ENCODE data around the gene CTIF. TPM values are rescaled to one million over a fixed set of nuclear protein-coding genes. Genes with fewer than 3 reads are reported as not detected.

The CTIF gene
- total and polyA plus RNA-seq, 11 donors, result 21.2 to 93.0 (median 68.0) TPM

GRCh38 chr18:48688961-48689360 lies 150.1 kb downstream of the CTIF start:
- Histone ChIP-seq H3K27me3 (no peaks in the 10 kb centered on the region), H3K27ac (no peak overlapping the region), H3K4me3 (no peak overlapping the region), H3K4me1 (peaks cover 0 to 61% (median 14%) of the 10 kb centered on the region in 12 donors), H3K9me3 (no peaks in the 10 kb centered on the region), H3K36me3 (peaks cover 0 to 25% (median 0%) of the 10 kb centered on the region in 9 donors)
- ATAC-seq (no peak), DNase-seq (no peak)
- TF ChIP-seq CTCF (IDR thresholded peaks at IDR 0.05), result no peak
- TF ChIP-seq POLR2A (IDR thresholded peaks at IDR 0.05), result no peak
- WGBS, 4 donors, result 94 to 96% (median 95%) methylated on average over 9 of the region's 9 CpGs
- intact Hi-C loops (cut with DNase I), result loop anchor here in 1 of 10 donors (10.0 kb wide), 1 partner anchor 56 kb away; no protein-coding TSS in a partner anchor

- intact Hi-C loops (cut with DNase I), result loop anchor here in 1 of 10 donors (10.0 kb wide), 1 partner anchor 55 kb away; no protein-coding TSS in a partner anchor
- 89 to 98% (median 94%) methylated on average over 4 of the region's 4 CpGs for WGBS, 4 donors
- DNase-seq (no peak), ATAC-seq (no peak)
- H3K36me3 ChIP-seq, result peaks cover 0 to 25% (median 0%) of the 10 kb centered on the region in 9 donors
- no peaks in the 10 kb centered on the region for H3K27me3 ChIP-seq
- no peak overlapping the region for H3K4me3 ChIP-seq
- no peaks in the 10 kb centered on the region for H3K9me3 ChIP-seq
- peaks cover 0 to 65% (median 18%) of the 10 kb centered on the region in 12 donors for H3K4me1 ChIP-seq
- H3K27ac ChIP-seq, result no peak overlapping the region
- TF ChIP-seq CTCF (IDR thresholded peaks at IDR 0.05) (no peak), POLR2A (IDR thresholded peaks at IDR 0.05) (no peak)
Measured at GRCh38 chr18:48689548-48689947, 150.7 kb downstream of the CTIF start.

GRCh38 chr18:48690494-48690893 lies 151.7 kb downstream of the CTIF start:
- Histone ChIP-seq H3K27me3 (no peaks in the 10 kb centered on the region), H3K4me1 (peaks cover 0 to 64% (median 23%) of the 10 kb centered on the region in 12 donors), H3K27ac (peak overlapping the region in 5 of 12 donors; percentile 6 to 32 (median 8)), H3K36me3 (peaks cover 0 to 25% (median 0%) of the 10 kb centered on the region in 9 donors), H3K9me3 (no peaks in the 10 kb centered on the region), H3K4me3 (no peak overlapping the region)
- ATAC-seq (no peak), DNase-seq (no peak)
- TF ChIP-seq POLR2A (IDR thresholded peaks at IDR 0.05) (no peak), CTCF (IDR thresholded peaks at IDR 0.05) (no peak)
- WGBS, 4 donors, result 94 to 100% (median 98%) methylated on average over 5 of the region's 5 CpGs
- intact Hi-C loops (cut with DNase I), result loop anchor here in 1 of 10 donors (10.0 kb wide), 1 partner anchor 474 kb away; no protein-coding TSS in a partner anchor

GRCh38 chr18:48693006-48693405 lies 154.2 kb downstream of the CTIF start:
- H3K4me1 ChIP-seq, result peaks cover 0 to 55% (median 20%) of the 10 kb centered on the region in 12 donors
- H3K27ac ChIP-seq, result no peak overlapping the region
- intact Hi-C loops (cut with DNase I), result loop anchor here in 1 of 10 donors (10.0 kb wide), 1 partner anchor 472 kb away; no protein-coding TSS in a partner anchor
- TF ChIP-seq CTCF (IDR thresholded peaks at IDR 0.05) (no peak), POLR2A (IDR thresholded peaks at IDR 0.05) (no peak)
- WGBS, 4 donors, result 79 to 85% (median 82%) methylated on average over 7 of the region's 7 CpGs
- ATAC-seq, result peak in 2 of 4 donors; percentile 23 to 42
- no peak for DNase-seq
- peaks cover 0 to 17% (median 0%) of the 10 kb centered on the region in 9 donors for H3K36me3 ChIP-seq
- no peak overlapping the region for H3K4me3 ChIP-seq
- no peaks in the 10 kb centered on the region for H3K9me3 ChIP-seq
- H3K27me3 ChIP-seq, result no peaks in the 10 kb centered on the region

Measured in heart left ventricle (tissue), 16 donors.